Activated CD8-positive, alpha-beta memory T cell treated with anti-CD3 and anti-CD28 coated beads, Interleukin-2, amount 10 ng/mL, durations not matched to agents 7 days and 5 days (primary cell): Measurements from ENCODE around the gene DDI2. TPM values are rescaled to one million over a fixed set of nuclear protein-coding genes. Genes with fewer than 3 reads are reported as not detected.

Experiments used
- ATAC-seq: fragments of 150-1000 bp; cut with Tn5 transposase; one replicate; pipeline ENCODE4 v1.10.0; 2021; ENCODE audit warnings: moderate library complexity
- CTCF ChIA-PET: fragments of 350-600 bp; sonication (Branson Sonifier 250); formaldehyde crosslinking; loops from one replicate; lab custom pipeline; 2021; ENCODE audit warnings: antibody characterized with exemption; lab: Charles Lee
- DNase-seq: peaks from one replicate; pipeline ENCODE4 v3.0.0-alpha.2; 2020
- H3K27ac Mint-ChIP-seq: one replicate; pipeline ENCODE4 v1.8.0; 2021; ENCODE audit warnings: mild to moderate bottlenecking, mixed read lengths
- H3K27me3 Mint-ChIP-seq: one replicate; pipeline ENCODE4 v1.8.0; 2021; ENCODE audit warnings: mixed read lengths
- H3K36me3 Mint-ChIP-seq: one replicate; pipeline ENCODE4 v1.8.0; 2021; ENCODE audit warnings: mild to moderate bottlenecking, mixed read lengths
- H3K4me1 Mint-ChIP-seq: one replicate; pipeline ENCODE4 v1.8.0; 2021; ENCODE audit warnings: mixed read lengths
- H3K4me3 Mint-ChIP-seq: one replicate; pipeline ENCODE4 v1.8.0; 2021; ENCODE audit warnings: mild to moderate bottlenecking, moderate library complexity, mixed read lengths
- H3K9me3 Mint-ChIP-seq: one replicate; pipeline ENCODE4 v1.8.0; 2022; ENCODE audit warnings: low read depth, mixed read lengths
- total RNA-seq, 2 experiments: library from RNA; stranded (reverse); gene quantifications; one replicate each; pipeline ENCODE4 v1.2.3, GENCODE V29; 2021

The DDI2 gene
- total RNA-seq, 2 experiments from 2014 or later, result 24.0 to 31.4 TPM

DNA sequence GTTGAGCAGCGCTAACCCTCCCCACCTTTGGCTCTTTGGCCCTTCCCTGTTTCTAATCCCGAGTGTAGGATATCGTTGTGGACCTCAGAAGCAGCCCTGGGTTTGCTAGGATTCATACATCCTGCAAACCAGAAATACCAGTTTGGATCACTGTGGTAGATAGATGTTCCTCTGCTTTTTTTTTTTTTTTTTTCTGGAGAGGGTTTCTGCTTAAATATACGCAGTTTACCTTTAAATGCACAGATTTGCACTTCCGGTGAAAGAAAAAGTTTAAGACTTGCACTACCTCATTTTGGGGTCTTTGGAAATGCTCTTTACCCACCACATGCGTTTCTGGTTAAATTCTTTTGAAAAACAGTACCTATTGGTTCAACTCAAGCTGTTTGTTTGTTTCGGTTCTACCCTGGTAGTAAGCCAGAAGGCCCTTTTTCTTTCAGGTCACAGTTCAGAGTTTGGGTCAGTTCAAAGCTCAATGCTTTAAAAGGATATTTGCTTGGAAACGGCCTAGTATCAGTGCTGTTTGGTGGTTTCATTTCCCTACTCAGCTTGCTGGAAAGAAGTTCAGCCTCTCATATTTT is 908 bp downstream of the DDI2 start:
- Mint-ChIP-seq H3K27me3 (no peaks in the 10 kb centered on the region), H3K4me3 (peak overlapping the region; percentile 80), H3K9me3 (no peaks in the 10 kb centered on the region), H3K27ac (peak overlapping the region; percentile 94), H3K4me1 (peaks cover 45% of the 10 kb centered on the region), H3K36me3 (peaks cover 7% of the 10 kb centered on the region)
- CTCF ChIA-PET, result interaction anchor here (0.7 to 4.2 kb wide), 4 partner anchors 12 to 91 kb away, joined by 3 to 20 read pairs (median 4); partner anchors contain the start of gene DNAJC16
- no peak for DNase-seq
- no peak for ATAC-seq

GRCh38 chr1:15618655-15619525 is 1.6 kb downstream of the DDI2 start:
- no peaks in the 10 kb centered on the region for H3K9me3 Mint-ChIP-seq
- H3K4me1 Mint-ChIP-seq, result peaks cover 45% of the 10 kb centered on the region
- peak overlapping the region; percentile 80 for H3K4me3 Mint-ChIP-seq
- DNase-seq, result no peak
- no peak for ATAC-seq
- H3K27me3 Mint-ChIP-seq, result no peaks in the 10 kb centered on the region
- CTCF ChIA-PET, result interaction anchor here (0.7 to 4.2 kb wide), 3 partner anchors 15 to 92 kb away, joined by 3 to 20 read pairs (median 4); partner anchors contain the start of gene DNAJC16
- H3K27ac Mint-ChIP-seq, result peak overlapping the region; percentile 94
- H3K36me3 Mint-ChIP-seq, result peaks cover 7% of the 10 kb centered on the region

DNA sequence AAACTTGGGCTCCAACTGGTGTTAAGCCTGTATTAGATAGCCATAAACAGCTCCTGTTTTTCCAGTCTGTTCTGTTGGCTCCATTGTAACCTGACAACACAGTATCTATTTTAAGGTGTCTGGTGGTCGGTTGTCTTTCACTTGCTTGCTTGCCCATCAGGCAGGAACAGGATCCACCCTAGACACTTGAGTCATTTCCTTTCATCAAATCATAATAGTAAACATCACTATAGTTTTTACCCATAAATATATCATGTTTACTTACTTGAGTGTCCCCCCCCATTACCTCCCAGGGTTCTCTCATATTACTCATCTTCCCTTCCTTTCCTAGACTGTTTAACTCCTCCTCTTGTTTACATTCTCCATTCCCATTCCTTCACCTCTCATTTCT is 2.9 kb downstream of the DDI2 start:
- ATAC-seq (no peak), DNase-seq (no peak)
- H3K27ac Mint-ChIP-seq, result peak overlapping the region; percentile 31
- peaks cover 9% of the 10 kb centered on the region for H3K36me3 Mint-ChIP-seq
- H3K27me3 Mint-ChIP-seq, result no peaks in the 10 kb centered on the region
- peaks cover 52% of the 10 kb centered on the region for H3K4me1 Mint-ChIP-seq
- peak overlapping the region; percentile 39 for H3K4me3 Mint-ChIP-seq
- no peaks in the 10 kb centered on the region for H3K9me3 Mint-ChIP-seq
- CTCF ChIA-PET, result interaction anchor here (1.0 to 1.4 kb wide), 3 partner anchors 10 to 27 kb away, joined by 3 read pairs; no protein-coding TSS in a partner anchor

- Mint-ChIP-seq H3K4me1 (peaks cover 57% of the 10 kb centered on the region), H3K36me3 (peaks cover 9% of the 10 kb centered on the region), H3K27me3 (no peaks in the 10 kb centered on the region), H3K4me3 (no peak overlapping the region), H3K9me3 (no peaks in the 10 kb centered on the region), H3K27ac (peak overlapping the region; percentile 31)
- no peak for DNase-seq
- CTCF ChIA-PET, result interaction anchor here (0.6 to 1.4 kb wide), 5 partner anchors 9 to 940 kb away, joined by 3 to 4 read pairs (median 3); no protein-coding TSS in a partner anchor
- no peak for ATAC-seq
Observed at GRCh38 chr1:15620902-15621682, 3.8 kb downstream of the DDI2 start.

DNA sequence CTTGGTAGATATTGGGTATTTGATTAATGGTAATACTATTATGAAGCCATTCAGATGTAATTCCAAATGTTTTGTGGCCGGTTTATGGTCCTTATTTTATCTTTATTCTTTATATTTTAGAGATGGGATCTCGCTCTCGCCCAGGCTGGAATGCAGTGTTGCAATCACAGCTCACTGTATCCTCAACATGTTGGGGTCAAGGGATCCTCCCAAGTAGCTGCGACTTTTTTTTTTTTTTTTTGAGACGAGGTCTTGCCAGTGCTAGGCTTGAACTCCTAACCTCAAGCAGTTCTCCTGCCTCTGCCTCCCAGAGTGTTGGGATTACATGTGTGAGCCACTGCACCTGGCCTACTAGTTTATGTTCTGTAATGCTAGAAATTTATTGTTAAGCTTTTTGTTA is 4.7 kb downstream of the DDI2 start:
- Mint-ChIP-seq H3K4me3 (no peak overlapping the region), H3K4me1 (peaks cover 60% of the 10 kb centered on the region), H3K27ac (no peak overlapping the region)

DNA sequence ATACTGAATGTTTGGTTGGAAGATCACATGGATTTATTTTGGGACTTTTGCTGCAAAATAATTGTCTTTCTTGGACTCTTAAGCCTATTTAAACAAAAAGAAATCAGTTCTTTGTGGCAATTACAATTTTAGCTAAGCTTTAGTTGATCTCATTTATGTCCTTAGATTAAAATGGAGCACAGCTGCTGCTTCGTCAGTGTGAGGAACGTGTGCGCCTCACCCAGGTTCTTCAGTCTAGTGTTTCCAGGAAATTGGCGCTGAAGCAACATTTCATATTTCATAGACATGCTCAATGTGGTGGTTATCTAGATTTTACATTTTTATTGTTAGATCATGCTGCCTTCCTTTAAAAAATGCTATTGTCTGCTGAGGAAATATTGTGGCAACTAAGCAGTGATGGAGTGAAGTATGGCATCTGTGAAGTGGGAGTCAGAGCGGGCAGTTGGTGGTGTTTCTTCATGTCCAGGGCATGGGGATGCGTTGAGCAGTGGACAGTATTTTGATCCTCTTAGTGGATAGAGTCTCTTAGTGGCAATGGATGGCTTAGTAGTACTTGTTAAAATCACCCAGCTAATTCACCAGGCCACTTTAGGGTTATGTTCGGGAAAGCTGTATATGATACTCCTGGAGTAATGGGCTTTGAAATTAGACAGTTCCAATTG is 5.6 kb downstream of the DDI2 start:
- Mint-ChIP-seq H3K27me3 (no peaks in the 10 kb centered on the region), H3K4me1 (peaks cover 67% of the 10 kb centered on the region), H3K36me3 (peaks cover 12% of the 10 kb centered on the region), H3K4me3 (no peak overlapping the region), H3K9me3 (no peaks in the 10 kb centered on the region), H3K27ac (no peak overlapping the region)
- ATAC-seq (no peak), DNase-seq (no peak)
- CTCF ChIA-PET, result interaction anchor here (1.3 kb wide), 1 partner anchor 26 kb away, joined by 3 read pairs; no protein-coding TSS in a partner anchor

More for the DNA sequence above, 4.7 kb downstream of the DDI2 start:
- CTCF ChIA-PET, result interaction anchor here (0.6 to 1.3 kb wide), 2 partner anchors 25 to 939 kb away, joined by 3 read pairs; no protein-coding TSS in a partner anchor
- no peaks in the 10 kb centered on the region for H3K9me3 Mint-ChIP-seq
- DNase-seq, result no peak
- H3K27me3 Mint-ChIP-seq, result no peaks in the 10 kb centered on the region
- peaks cover 9% of the 10 kb centered on the region for H3K36me3 Mint-ChIP-seq
- no peak for ATAC-seq

DNA sequence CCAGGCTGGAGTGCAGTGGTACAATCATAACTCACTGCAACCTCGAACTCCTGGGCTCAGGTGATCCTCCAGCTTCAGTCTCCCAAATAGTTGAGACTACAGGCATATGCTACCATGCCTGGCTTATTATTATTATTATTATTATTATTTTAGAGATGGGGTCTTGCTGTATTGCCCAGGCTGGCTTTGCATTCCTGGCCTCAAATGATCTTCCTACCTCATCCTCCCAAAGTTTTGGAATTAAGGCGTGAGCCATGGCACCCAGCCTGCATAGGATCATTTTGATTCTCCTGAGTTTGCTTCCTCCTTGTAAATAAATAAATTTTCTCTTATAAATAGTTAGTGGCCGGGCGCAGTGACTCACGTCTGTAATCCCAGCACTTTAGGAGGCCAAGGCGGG is 6.2 kb downstream of the DDI2 start:
- ATAC-seq, result no peak
- Mint-ChIP-seq H3K36me3 (peaks cover 15% of the 10 kb centered on the region), H3K4me3 (no peak overlapping the region), H3K9me3 (no peaks in the 10 kb centered on the region), H3K4me1 (peaks cover 69% of the 10 kb centered on the region), H3K27ac (no peak overlapping the region), H3K27me3 (no peaks in the 10 kb centered on the region)
- DNase-seq, result no peak
- CTCF ChIA-PET, result no interaction called here

GRCh38 chr1:15624133-15624714 is 7.0 kb downstream of the DDI2 start:
- no peaks in the 10 kb centered on the region for H3K27me3 Mint-ChIP-seq
- H3K27ac Mint-ChIP-seq, result peak overlapping the region; percentile 26
- CTCF ChIA-PET, result no interaction called here
- ATAC-seq (no peak), DNase-seq (no peak)
- H3K4me3 Mint-ChIP-seq, result no peak overlapping the region
- H3K9me3 Mint-ChIP-seq, result no peaks in the 10 kb centered on the region
- H3K4me1 Mint-ChIP-seq, result peaks cover 62% of the 10 kb centered on the region
- H3K36me3 Mint-ChIP-seq, result peaks cover 17% of the 10 kb centered on the region

GRCh38 chr1:15625056-15625917 is 8.0 kb downstream of the DDI2 start:
- Mint-ChIP-seq H3K36me3 (peaks cover 21% of the 10 kb centered on the region), H3K27ac (no peak overlapping the region), H3K27me3 (no peaks in the 10 kb centered on the region), H3K9me3 (no peaks in the 10 kb centered on the region), H3K4me1 (peaks cover 52% of the 10 kb centered on the region), H3K4me3 (no peak overlapping the region)
- ATAC-seq, result no peak
- no peak for DNase-seq
- CTCF ChIA-PET, result no interaction called here

- Mint-ChIP-seq H3K4me3 (no peak overlapping the region), H3K4me1 (peaks cover 47% of the 10 kb centered on the region), H3K27ac (no peak overlapping the region), H3K9me3 (no peaks in the 10 kb centered on the region), H3K36me3 (peaks cover 28% of the 10 kb centered on the region), H3K27me3 (no peaks in the 10 kb centered on the region)
- DNase-seq (no peak), ATAC-seq (no peak)
- CTCF ChIA-PET, result no interaction called here
Observed at GRCh38 chr1:15626269-15626950, 9.2 kb downstream of the DDI2 start.

- Mint-ChIP-seq H3K27ac (peak overlapping the region; percentile 48), H3K36me3 (peaks cover 33% of the 10 kb centered on the region), H3K4me3 (no peak overlapping the region), H3K27me3 (no peaks in the 10 kb centered on the region), H3K4me1 (peaks cover 41% of the 10 kb centered on the region), H3K9me3 (no peaks in the 10 kb centered on the region)
- CTCF ChIA-PET, result no interaction called here
- peak; percentile 71 for ATAC-seq
- DNase-seq, result no peak
Observed at GRCh38 chr1:15627343-15627988, 10.2 kb downstream of the DDI2 start.
